ENCODE data around the gene BTF3L4. TPM values are rescaled to one million over a fixed set of nuclear protein-coding genes. Genes with fewer than 3 reads are reported as not detected.

Gene BTF3L4
- total RNA-seq, result 10 to 100 TPM; 20.7 to 23.4 TPM

- H3K4me3 ChIP-seq, result peak within 1 kb of the TSS; percentile 77
- no peaks in the 10 kb centered on the region for H3K9me3 ChIP-seq
- no peaks in the 10 kb centered on the region for H3K27me3 ChIP-seq
- TF ChIP-seq, protein P1, sequence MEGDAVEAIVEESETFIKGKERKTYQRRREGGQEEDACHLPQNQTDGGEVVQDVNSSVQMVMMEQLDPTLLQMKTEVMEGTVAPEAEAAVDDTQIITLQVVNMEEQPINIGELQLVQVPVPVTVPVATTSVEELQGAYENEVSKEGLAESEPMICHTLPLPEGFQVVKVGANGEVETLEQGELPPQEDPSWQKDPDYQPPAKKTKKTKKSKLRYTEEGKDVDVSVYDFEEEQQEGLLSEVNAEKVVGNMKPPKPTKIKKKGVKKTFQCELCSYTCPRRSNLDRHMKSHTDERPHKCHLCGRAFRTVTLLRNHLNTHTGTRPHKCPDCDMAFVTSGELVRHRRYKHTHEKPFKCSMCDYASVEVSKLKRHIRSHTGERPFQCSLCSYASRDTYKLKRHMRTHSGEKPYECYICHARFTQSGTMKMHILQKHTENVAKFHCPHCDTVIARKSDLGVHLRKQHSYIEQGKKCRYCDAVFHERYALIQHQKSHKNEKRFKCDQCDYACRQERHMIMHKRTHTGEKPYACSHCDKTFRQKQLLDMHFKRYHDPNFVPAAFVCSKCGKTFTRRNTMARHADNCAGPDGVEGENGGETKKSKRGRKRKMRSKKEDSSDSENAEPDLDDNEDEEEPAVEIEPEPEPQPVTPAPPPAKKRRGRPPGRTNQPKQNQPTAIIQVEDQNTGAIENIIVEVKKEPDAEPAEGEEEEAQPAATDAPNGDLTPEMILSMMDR (IDR thresholded peaks at IDR 0.05), result no peak
- DNase-seq, result peak; percentile 96
- peak within 1 kb of the TSS; percentile 92 for H3K27ac ChIP-seq
- peak within 1 kb of the TSS; percentile 86 to 97 for H3K9ac ChIP-seq (ENCODE audit: low read depth in 2 of 2, low read length in 2 of 2)
- H3K4me1 ChIP-seq, result peaks cover 10% of the 10 kb centered on the region
- H3K36me3 ChIP-seq, result no peaks in the 10 kb centered on the region
- intact Hi-C loops (cut with DNase I), result no loop called here
These were observed at the start of gene BTF3L4 for GRCh38 chr1:52056163-52056936. Gene BTF3L4, plus strand, starts transcription at chr1:52056295. Its CDS starts 3,553 bp downstream, at chr1:52059848.

- DNase-seq, result peak; percentile 24
- intact Hi-C loops (cut with DNase I), result no loop called here
- no peak overlapping the region for H3K4me3 ChIP-seq
- no peaks in the 10 kb centered on the region for H3K36me3 ChIP-seq
- H3K27ac ChIP-seq, result no peak overlapping the region
- H3K27me3 ChIP-seq, result no peaks in the 10 kb centered on the region
- H3K4me1 ChIP-seq, result no peaks in the 10 kb centered on the region
- TF ChIP-seq, protein P1 (IDR thresholded peaks at IDR 0.05), result no peak
- H3K9ac ChIP-seq (ENCODE audit: low read depth in 2 of 2, low read length in 2 of 2), result no peak overlapping the region
- no peaks in the 10 kb centered on the region for H3K9me3 ChIP-seq
These were observed 48.7 kb upstream of the BTF3L4 start for GRCh38 chr1:52007215-52008002.

DNA sequence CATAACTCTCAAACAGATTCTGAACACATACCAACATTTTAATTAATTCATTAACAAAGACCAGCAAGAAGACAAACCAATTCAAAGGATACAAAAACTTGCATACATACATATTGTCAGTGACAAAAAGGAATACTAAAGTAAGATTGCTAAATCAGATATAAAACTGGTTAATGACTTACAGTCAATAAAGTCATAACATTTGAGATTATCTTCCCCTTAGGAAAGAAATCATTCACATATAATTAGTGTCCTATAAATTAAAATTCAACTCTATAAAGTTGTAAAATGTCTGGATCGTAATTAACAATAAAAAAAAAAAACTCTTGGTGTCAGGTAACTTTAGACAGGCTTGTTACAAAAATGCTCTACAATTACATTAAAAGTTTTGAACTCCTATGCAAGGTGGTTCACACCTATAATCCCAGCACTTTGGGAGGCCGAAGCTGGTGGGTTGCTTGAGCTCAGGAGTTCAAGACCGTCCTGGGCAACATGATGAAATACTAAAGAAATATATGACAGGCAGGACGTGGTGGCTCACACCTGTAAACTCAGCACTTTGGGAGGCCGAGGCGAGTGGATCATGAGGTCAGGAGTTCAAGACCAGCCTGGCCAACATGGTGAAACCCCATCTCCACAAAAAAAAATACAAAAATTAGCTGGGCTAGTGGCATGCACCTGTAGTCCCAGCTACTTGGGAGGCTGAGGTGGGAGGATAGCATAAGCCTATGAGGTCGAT lies 47.9 kb upstream of the BTF3L4 start:
- Histone ChIP-seq H3K36me3 (no peaks in the 10 kb centered on the region), H3K27me3 (no peaks in the 10 kb centered on the region), H3K4me1 (no peaks in the 10 kb centered on the region), H3K9ac (ENCODE audit: low read depth in 2 of 2, low read length in 2 of 2) (no peak overlapping the region), H3K27ac (no peak overlapping the region), H3K9me3 (no peaks in the 10 kb centered on the region), H3K4me3 (no peak overlapping the region)
- intact Hi-C loops (cut with DNase I), result no loop called here
- TF ChIP-seq, protein P1 (IDR thresholded peaks at IDR 0.05), result no peak
- DNase-seq, result no peak

- Histone ChIP-seq H3K36me3 (peaks cover 4% of the 10 kb centered on the region), H3K4me1 (no peaks in the 10 kb centered on the region), H3K27me3 (no peaks in the 10 kb centered on the region), H3K27ac (no peak overlapping the region), H3K9me3 (no peaks in the 10 kb centered on the region), H3K4me3 (no peak overlapping the region), H3K9ac (ENCODE audit: low read depth in 2 of 2, low read length in 2 of 2) (no peak overlapping the region)
- no peak for DNase-seq
- intact Hi-C loops (cut with DNase I), result no loop called here
- TF ChIP-seq, protein P1 (IDR thresholded peaks at IDR 0.05), result no peak
These were observed 34.0 kb upstream of the BTF3L4 start for GRCh38 chr1:52022133-52022532.

- H3K36me3 ChIP-seq, result peaks cover 4% of the 10 kb centered on the region
These were observed 29.8 kb upstream of the BTF3L4 start for GRCh38 chr1:52026278-52026677.

More at GRCh38 chr1:52026278-52026677, 29.8 kb upstream of the BTF3L4 start:
- DNase-seq, result no peak
- Histone ChIP-seq H3K9me3 (no peaks in the 10 kb centered on the region), H3K4me1 (no peaks in the 10 kb centered on the region), H3K27ac (no peak overlapping the region), H3K4me3 (no peak overlapping the region), H3K27me3 (no peaks in the 10 kb centered on the region), H3K9ac (ENCODE audit: low read depth in 2 of 2, low read length in 2 of 2) (no peak overlapping the region)
- intact Hi-C loops (cut with DNase I), result no loop called here
- TF ChIP-seq, protein P1 (IDR thresholded peaks at IDR 0.05), result no peak
